Erythroblast (primary cell): ENCODE results near the gene TMEM184B.

Experiments
- GATA1 ChIP-seq: IDR thresholded peaks from 2 replicates; pipeline ENCODE4 v1.6.1; 2011; ENCODE audit warnings: low read depth, mild to moderate bottlenecking, control low read depth, low read length, moderate library complexity
- POLR2A ChIP-seq: IDR thresholded peaks from 2 replicates; pipeline ENCODE4 v1.6.1; 2011; ENCODE audit warnings: mild to moderate bottlenecking, low read length

GRCh38 chr22:38249803-38250642, 22.8 kb downstream of the TMEM184B start:
- no peak for TF ChIP-seq POLR2A
- no peak for TF ChIP-seq GATA1
